HepG2 (cell line): ENCODE data around the gene SP4. TPM values are rescaled to one million over a fixed set of nuclear protein-coding genes. Genes with fewer than 3 reads are reported as not detected.

Experiments
- ATAC-seq: fragments of 200-7000 bp; cut with Tn5 transposase; 3 replicates; pipeline ENCODE4 v1.9.1; 2020; ENCODE audit warnings: mild to moderate bottlenecking, moderate library complexity
- BruUV-seq: library from RNA; stranded (reverse); fragments of 400-500 nt; replicated peaks from 2 replicates; lab custom pipeline; 2021; lab: Mats Ljungman, UMichigan
- CTCF ChIA-PET: fragments of 300-600 bp; formaldehyde crosslinking; extraction: SDS; loops from one replicate; lab custom pipeline; 2021; ENCODE audit warnings: low total read pairs, inconsistent platforms, low intra/inter-chr PET ratio; lab: Yijun Ruan, JAX
- POLR2A ChIA-PET: fragments of 350-600 bp; sonication (Branson Sonifier 250); formaldehyde crosslinking; loops from one replicate; lab custom pipeline; 2020; ENCODE audit warnings: antibody characterized with exemption, inconsistent platforms; lab: Yijun Ruan, JAX
- DNase-seq: peaks from one replicate; pipeline ENCODE4 v3.0.0-alpha.2; 2015; ENCODE audit warnings: low spot score
- FAIRE-seq: peaks from 3 replicates; lab custom pipeline; 2011; peaks lifted over from hg19 to GRCh38; lab: Jason Lieb, UNC
- H2AFZ ChIP-seq: one replicate; pipeline ENCODE4 v1.6.1; 2011; ENCODE audit warnings: low read length, inconsistent platforms
- H3K27ac ChIP-seq: fragments of 300-600 bp; 3 replicates; pipeline ENCODE4 v1.8.0; 2011; ENCODE audit warnings: mixed run types, mild to moderate bottlenecking, mixed read lengths, low read length, inconsistent platforms; ENCODE audit not compliant: insufficient read depth; ENCODE audit errors: extremely low read length
- H3K27me3 ChIP-seq, 2 experiments: fragments of 200-600 bp in 1 of 2; 2 replicates in 1 of 2; 3 replicates in 1 of 2; pipeline versions ENCODE4 v1.6.0 to v1.8.0; 2011; ENCODE audit warnings: low read length in 2 of 2, mild to moderate bottlenecking in 2 of 2, moderate library complexity in 2 of 2, inconsistent platforms in 1 of 2; ENCODE audit not compliant: insufficient read depth in 2 of 2, control insufficient read depth in 1 of 2
- H3K36me3 ChIP-seq, 2 experiments: fragments of 200-600 bp in 1 of 2; replicated peaks in 1 of 2; 2 replicates in 1 of 2; 3 replicates in 1 of 2; pipeline versions ENCODE4 v1.5.1 to v1.8.0; 2011; ENCODE audit warnings: low read length in 2 of 2, inconsistent platforms in 1 of 2; ENCODE audit not compliant: insufficient read depth in 2 of 2, control insufficient read depth in 1 of 2
- H3K4me1 ChIP-seq: 2 replicates; pipeline ENCODE4 v1.5.1; 2012; ENCODE audit warnings: low read length, inconsistent platforms; ENCODE audit not compliant: insufficient read depth
- H3K4me2 ChIP-seq: 2 replicates; pipeline ENCODE4 v1.6.0; 2011; ENCODE audit warnings: low read depth, low read length, inconsistent platforms
- H3K4me3 ChIP-seq, 3 experiments: fragments of 200-600 bp in 1 of 3; sonication (generic), shearing (Covaris generic) in 1 of 3; replicated peaks in 1 of 3; 2 replicates each; pipeline ENCODE4 v1.5.1; 2011 to 2016; ENCODE audit warnings: low read length in 3 of 3, inconsistent platforms in 2 of 3, low read depth in 2 of 3, mild to moderate bottlenecking in 2 of 3, control low read depth in 1 of 3, mixed read lengths in 1 of 3; ENCODE audit not compliant: insufficient read depth in 1 of 3
- H3K79me2 ChIP-seq: one replicate; pipeline ENCODE4 v1.6.1; 2011; ENCODE audit warnings: low read length, inconsistent platforms; ENCODE audit not compliant: insufficient read depth
- H3K9ac ChIP-seq: 2 replicates; pipeline ENCODE4 v1.6.0; 2011; ENCODE audit warnings: mild to moderate bottlenecking, low read depth, low read length, inconsistent platforms; ENCODE audit not compliant: insufficient read depth
- H3K9me3 ChIP-seq: 2 replicates; pipeline ENCODE4 v1.5.1; 2012; ENCODE audit warnings: mild to moderate bottlenecking, low read length
- H4K20me1 ChIP-seq: 2 replicates; pipeline ENCODE4 v1.6.0; 2011; ENCODE audit warnings: inconsistent platforms, mild to moderate bottlenecking, low read length, moderate library complexity; ENCODE audit not compliant: insufficient read depth
- AHDC1 ChIP-seq: sonication (generic); formaldehyde crosslinking; IDR thresholded peaks from 2 replicates; pipeline ENCODE4 v1.5.1; 2020; ENCODE audit warnings: mild to moderate bottlenecking, missing genetic modification reagents, borderline replicate concordance
- ATF7 ChIP-seq, 2 experiments: fragments of 450-650 bp in 1 of 2; sonication (generic) in 1 of 2; formaldehyde crosslinking in 1 of 2; IDR thresholded peaks; 2 replicates each; pipeline versions ENCODE4 v1.4.0 to v1.6.1; 2016 to 2020; ENCODE audit warnings: antibody characterized with exemption in 1 of 2, mild to moderate bottlenecking in 1 of 2, missing genetic modification reagents in 1 of 2
- IKZF4 ChIP-seq: sonication (generic); formaldehyde crosslinking; IDR thresholded peaks from 2 replicates; pipeline ENCODE4 v1.5.1; 2020; ENCODE audit warnings: borderline replicate concordance, mild to moderate bottlenecking, low read depth, missing genetic modification reagents; ENCODE audit errors: not compliant biosample characterization
- KDM1A ChIP-seq: IDR thresholded peaks from 2 replicates; pipeline ENCODE4 v1.6.1; 2016; ENCODE audit warnings: missing compliant biosample characterization
- MAF1 ChIP-seq: sonication (generic); formaldehyde crosslinking; IDR thresholded peaks from 2 replicates; pipeline ENCODE4 v1.5.0; 2020; ENCODE audit warnings: missing genetic modification reagents, borderline replicate concordance
- MAFF ChIP-seq: IDR thresholded peaks from 2 replicates; pipeline ENCODE4 v1.6.1; 2011; ENCODE audit warnings: low read depth, low read length, improper control_type of control experiment
- PCBP2 ChIP-seq: fragments of 200-400 bp; formaldehyde crosslinking; optimal IDR thresholded peaks from 2 replicates; pipeline ENCODE3; 2018; ENCODE audit warnings: low read length, low read depth; ENCODE audit not compliant: poor library complexity, severe bottlenecking
- SIN3B ChIP-seq: fragments of 150-350 bp; IDR thresholded peaks from 2 replicates; pipeline ENCODE4 v1.6.1; 2014; ENCODE audit warnings: low read length
- ZMYM4 ChIP-seq: sonication (generic); formaldehyde crosslinking; IDR thresholded peaks from 2 replicates; pipeline ENCODE4 v1.8.1; 2023; ENCODE audit warnings: mild to moderate bottlenecking, missing genetic modification reagents
- ZNF513 ChIP-seq: sonication (generic); formaldehyde crosslinking; conservative IDR thresholded peaks from 2 replicates; pipeline ENCODE4 v1.5.0; 2020; ENCODE audit warnings: missing genetic modification reagents
- ZNF878 ChIP-seq: sonication (generic); formaldehyde crosslinking; IDR thresholded peaks from 2 replicates; pipeline ENCODE4 v1.8.1; 2023; ENCODE audit warnings: mild to moderate bottlenecking, missing genetic modification reagents, moderate library complexity
- in situ Hi-C: cut with HindIII; loops from 2 replicates; pipeline ENCODE4 v1.10.0; 2017; ENCODE audit warnings: low pct_unique_long_range_greater_than_20kb; ENCODE audit not compliant: extremely low pct_ligation_motif_present
- intact Hi-C: fragments of 100-400 bp; cut with micrococcal nuclease; formaldehyde crosslinking; loops from one replicate; pipeline ENCODE4 v1.10.0; 2022; ENCODE audit not compliant: unreplicated experiment
- polyA plus RNA-seq, 8 experiments: library from polyadenylated mRNA; depleted of rRNA in 3 of 8; stranded (reverse) in 7 of 8; unstranded in 1 of 8; fragments of >200 nt; fragmentation: Illumina TruSeq in 4 of 8; extraction: Trizol in 4 of 8; gene quantifications; 2 replicates each; pipeline versions ENCODE4 v1.2.1 to v1.2.3, GENCODE V29; 2011 to 2016; ENCODE audit warnings: low read depth in 4 of 8, missing spikeins in 1 of 8, mixed read lengths in 1 of 8; ENCODE audit not compliant: insufficient read depth in 1 of 8
- total RNA-seq, 5 experiments: library from RNA; depleted of rRNA; stranded (reverse); fragments of >200 nt; fragmentation: Illumina TruSeq; extraction: Trizol; gene quantifications; 2 replicates each; pipeline ENCODE4 v1.2.3, GENCODE V29; 2016; ENCODE audit warnings: low read depth in 1 of 5
- TF ChIP-seq, protein P1 (sequence below): sonication (generic); formaldehyde crosslinking; IDR thresholded peaks from 2 replicates; pipeline ENCODE4 v1.8.1; 2023; ENCODE audit warnings: mild to moderate bottlenecking, moderate library complexity, missing genetic modification reagents
- TF ChIP-seq, protein P2 (sequence below): sonication (generic); formaldehyde crosslinking; IDR thresholded peaks from 2 replicates; pipeline ENCODE4 v1.4.0; 2020; ENCODE audit warnings: mild to moderate bottlenecking, missing genetic modification reagents
- TF ChIP-seq, protein P3 (sequence below): fragments of 450-650 bp; IDR thresholded peaks from 2 replicates; pipeline ENCODE4 v1.6.1; 2017

SP4 gene
- total and polyA plus RNA-seq, 2 of the 13 experiments (the other 11 are each of a cell fraction or from before 2014, with no cell fraction given) = 2.7 to 4.8 TPM

GRCh38 chr7:21417647-21418046, 10.2 kb upstream of the SP4 start (continued):
- TF ChIP-seq PCBP2 (no peak), ZNF513 (CRISPR knock-in tag) (no peak), ZMYM4 (CRISPR knock-in tag) (no peak), ATF7 (IDR thresholded peaks at IDR 0.05) (no peak), ATF7 (CRISPR knock-in tag; IDR thresholded peaks at IDR 0.05) (no peak), MAFF (no peak)
- TF ChIP-seq, protein P1, sequence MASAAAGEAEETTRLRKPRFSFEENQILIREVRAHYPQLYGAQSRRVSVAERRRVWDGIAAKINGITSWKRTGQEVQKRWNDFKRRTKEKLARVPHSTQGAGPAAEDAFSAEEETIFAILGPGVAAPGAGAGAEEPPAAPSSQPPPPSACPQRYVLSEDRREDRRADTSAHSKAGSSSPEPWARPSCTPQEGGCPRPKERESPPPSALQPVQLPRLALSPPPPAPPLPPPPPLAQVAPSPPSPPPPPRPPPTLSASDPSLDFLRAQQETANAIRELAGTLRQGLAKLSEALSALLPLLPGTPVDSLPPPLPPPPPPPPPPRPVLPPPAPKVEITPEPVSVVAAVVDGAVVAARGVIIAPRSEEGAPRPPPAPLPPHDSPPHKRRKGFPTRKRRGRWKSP (CRISPR knock-in tag) = no peak
- TF ChIP-seq, all 625 proteins: peak for 0

- H3K9me3 ChIP-seq = no peaks in the 10 kb centered on the region
- FAIRE-seq (no peak), DNase-seq (no peak), ATAC-seq (no peak)
- POLR2A ChIA-PET = no interaction called here
- no peaks in the 10 kb centered on the region for H3K79me2 ChIP-seq
- H3K36me3 ChIP-seq = no peaks in the 10 kb centered on the region
- H3K27me3 ChIP-seq = no peaks in the 10 kb centered on the region
- peaks cover 9% of the 10 kb centered on the region for H3K4me1 ChIP-seq
- H4K20me1 ChIP-seq = no peaks in the 10 kb centered on the region
- intact Hi-C loops (no loop called here), in situ Hi-C loops (no loop called here)
- H3K4me3 ChIP-seq = no peak overlapping the region
- no peak overlapping the region for H3K27ac ChIP-seq
- H3K4me2 ChIP-seq = no peak overlapping the region
- no TSS peak for BruUV-seq
- no peak overlapping the region for H3K9ac ChIP-seq
- CTCF ChIA-PET = no interaction called here
- no peak overlapping the region for H2AFZ ChIP-seq
- TF ChIP-seq ZNF878 (CRISPR knock-in tag) = no peak
- TF ChIP-seq MAF1 (CRISPR knock-in tag) = no peak
- no peak for TF ChIP-seq IKZF4
- TF ChIP-seq KDM1A (CRISPR knock-in tag) = no peak
- TF ChIP-seq, protein P2, sequence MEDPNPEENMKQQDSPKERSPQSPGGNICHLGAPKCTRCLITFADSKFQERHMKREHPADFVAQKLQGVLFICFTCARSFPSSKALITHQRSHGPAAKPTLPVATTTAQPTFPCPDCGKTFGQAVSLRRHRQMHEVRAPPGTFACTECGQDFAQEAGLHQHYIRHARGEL (CRISPR knock-in tag) = no peak
- no peak for TF ChIP-seq SIN3B
- TF ChIP-seq, protein P3, sequence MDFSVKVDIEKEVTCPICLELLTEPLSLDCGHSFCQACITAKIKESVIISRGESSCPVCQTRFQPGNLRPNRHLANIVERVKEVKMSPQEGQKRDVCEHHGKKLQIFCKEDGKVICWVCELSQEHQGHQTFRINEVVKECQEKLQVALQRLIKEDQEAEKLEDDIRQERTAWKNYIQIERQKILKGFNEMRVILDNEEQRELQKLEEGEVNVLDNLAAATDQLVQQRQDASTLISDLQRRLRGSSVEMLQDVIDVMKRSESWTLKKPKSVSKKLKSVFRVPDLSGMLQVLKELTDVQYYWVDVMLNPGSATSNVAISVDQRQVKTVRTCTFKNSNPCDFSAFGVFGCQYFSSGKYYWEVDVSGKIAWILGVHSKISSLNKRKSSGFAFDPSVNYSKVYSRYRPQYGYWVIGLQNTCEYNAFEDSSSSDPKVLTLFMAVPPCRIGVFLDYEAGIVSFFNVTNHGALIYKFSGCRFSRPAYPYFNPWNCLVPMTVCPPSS = no peak
- TF ChIP-seq AHDC1 (CRISPR knock-in tag) = no peak
Measured at GRCh38 chr7:21422751-21423150, 5.1 kb upstream of the SP4 start.
